ENCODE measurements around the gene TLR7. TPM values are rescaled to one million over a fixed set of nuclear protein-coding genes. Genes with fewer than 3 reads are reported as not detected.

The TLR7 gene
- total RNA-seq, 4 donors from 2014 or later, result 0.29 to 2.2 (median 0.40) TPM; not detected in 1

DNA sequence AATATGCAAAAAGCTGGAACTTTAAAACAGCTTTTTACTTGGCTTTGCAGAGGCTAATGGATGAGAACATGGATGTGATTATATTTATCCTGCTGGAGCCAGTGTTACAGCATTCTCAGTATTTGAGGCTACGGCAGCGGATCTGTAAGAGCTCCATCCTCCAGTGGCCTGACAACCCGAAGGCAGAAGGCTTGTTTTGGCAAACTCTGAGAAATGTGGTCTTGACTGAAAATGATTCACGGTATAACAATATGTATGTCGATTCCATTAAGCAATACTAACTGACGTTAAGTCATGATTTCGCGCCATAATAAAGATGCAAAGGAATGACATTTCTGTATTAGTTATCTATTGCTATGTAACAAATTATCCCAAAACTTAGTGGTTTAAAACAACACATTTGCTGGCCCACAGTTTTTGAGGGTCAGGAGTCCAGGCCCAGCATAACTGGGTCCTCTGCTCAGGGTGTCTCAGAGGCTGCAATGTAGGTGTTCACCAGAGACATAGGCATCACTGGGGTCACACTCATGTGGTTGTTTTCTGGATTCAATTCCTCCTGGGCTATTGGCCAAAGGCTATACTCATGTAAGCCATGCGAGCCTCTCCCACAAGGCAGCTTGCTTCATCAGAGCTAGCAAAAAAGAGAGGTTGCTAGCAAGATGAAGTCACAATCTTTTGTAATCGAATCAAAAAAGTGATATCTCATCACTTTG lies 55.2 kb downstream of the TLR7 start:
- Histone ChIP-seq H3K9me3 (no peaks in the 10 kb centered on the region), H3K4me3 (no peak overlapping the region), H3K4me1 (no peaks in the 10 kb centered on the region), H3K27me3 (no peaks in the 10 kb centered on the region), H3K36me3 (no peaks in the 10 kb centered on the region), H3K27ac (no peak overlapping the region)
- DNase-seq, result no peak
- TF ChIP-seq POLR2A (IDR thresholded peaks at IDR 0.05), result no peak
- TF ChIP-seq CTCF (IDR thresholded peaks at IDR 0.05), result no peak
- intact Hi-C loops (cut with DNase I; ENCODE audit: low total_unique reads), result no loop called here

GRCh38 chrX:12922599-12922919 lies 55.7 kb downstream of the TLR7 start:
- no peak overlapping the region for H3K4me3 ChIP-seq
- no peak for DNase-seq
- H3K9me3 ChIP-seq, result no peaks in the 10 kb centered on the region
- intact Hi-C loops (cut with DNase I; ENCODE audit: low total_unique reads), result no loop called here
- no peaks in the 10 kb centered on the region for H3K36me3 ChIP-seq
- TF ChIP-seq CTCF (IDR thresholded peaks at IDR 0.05), result no peak
- TF ChIP-seq POLR2A (IDR thresholded peaks at IDR 0.05), result no peak
- H3K4me1 ChIP-seq, result no peaks in the 10 kb centered on the region
- H3K27ac ChIP-seq, result no peak overlapping the region
- H3K27me3 ChIP-seq, result no peaks in the 10 kb centered on the region

- Histone ChIP-seq H3K4me3 (no peak overlapping the region), H3K9me3 (no peaks in the 10 kb centered on the region), H3K27ac (no peak overlapping the region), H3K27me3 (no peaks in the 10 kb centered on the region), H3K36me3 (no peaks in the 10 kb centered on the region), H3K4me1 (no peaks in the 10 kb centered on the region)
- DNase-seq, result no peak
- TF ChIP-seq POLR2A (IDR thresholded peaks at IDR 0.05) (no peak), CTCF (IDR thresholded peaks at IDR 0.05) (no peak)
- intact Hi-C loops (cut with DNase I; ENCODE audit: low total_unique reads), result no loop called here
Measured at GRCh38 chrX:12929701-12930100, 62.8 kb downstream of the TLR7 start.

DNA sequence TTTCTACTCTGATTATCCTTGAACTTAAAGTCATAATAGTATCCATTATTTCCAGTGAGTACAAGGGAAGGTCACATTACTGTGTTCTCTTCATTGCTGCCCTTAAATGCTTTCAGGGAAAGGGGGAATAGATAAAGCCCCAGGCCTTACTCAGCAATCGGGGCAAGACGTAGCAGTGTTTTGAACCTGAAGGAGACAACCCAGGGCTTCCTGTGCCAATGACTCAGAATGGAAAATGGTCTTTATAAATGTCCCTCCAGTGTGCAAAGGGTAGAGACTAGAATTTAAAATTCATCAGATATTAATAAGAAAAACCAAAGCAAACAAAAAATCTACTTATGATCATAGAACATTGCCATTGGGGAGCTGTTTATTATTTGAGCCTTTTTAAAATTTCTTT lies 63.3 kb downstream of the TLR7 start:
- no peak for TF ChIP-seq POLR2A (IDR thresholded peaks at IDR 0.05)
- TF ChIP-seq CTCF (IDR thresholded peaks at IDR 0.05), result no peak
- intact Hi-C loops (cut with DNase I; ENCODE audit: low total_unique reads), result no loop called here
- Histone ChIP-seq H3K4me1 (no peaks in the 10 kb centered on the region), H3K9me3 (no peaks in the 10 kb centered on the region), H3K4me3 (no peak overlapping the region), H3K27me3 (no peaks in the 10 kb centered on the region), H3K27ac (no peak overlapping the region), H3K36me3 (no peaks in the 10 kb centered on the region)
- DNase-seq, result no peak

DNA sequence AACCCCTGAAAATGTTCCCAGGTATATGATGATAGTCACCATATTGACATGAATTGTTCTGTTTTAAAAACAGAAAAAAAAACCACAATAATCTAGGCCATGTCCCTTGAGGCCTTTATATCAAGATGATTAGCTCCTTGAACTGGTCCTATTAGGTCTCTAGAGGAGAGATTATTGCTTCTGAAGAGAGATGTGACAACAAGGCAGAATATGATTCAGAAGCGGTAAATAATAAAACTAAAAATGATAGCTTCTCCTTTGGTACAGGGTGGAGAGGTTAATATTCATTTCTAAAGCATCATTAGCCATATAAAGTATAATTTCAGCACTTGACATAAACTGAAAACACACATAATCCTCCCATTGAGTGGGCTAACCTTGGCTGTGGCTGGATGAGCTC lies 65.4 kb downstream of the TLR7 start:
- no peaks in the 10 kb centered on the region for H3K4me1 ChIP-seq
- H3K9me3 ChIP-seq, result no peaks in the 10 kb centered on the region
- no peak for TF ChIP-seq CTCF (IDR thresholded peaks at IDR 0.05)
- no peak for TF ChIP-seq POLR2A (IDR thresholded peaks at IDR 0.05)
- intact Hi-C loops (cut with DNase I; ENCODE audit: low total_unique reads), result no loop called here
- no peaks in the 10 kb centered on the region for H3K36me3 ChIP-seq
- no peak for DNase-seq
- no peaks in the 10 kb centered on the region for H3K27me3 ChIP-seq
- H3K4me3 ChIP-seq, result no peak overlapping the region
- no peak overlapping the region for H3K27ac ChIP-seq

All from uterus (tissue), 4 donors.